ENCODE results near the gene LRRC10B. TPM values are rescaled to one million over a fixed set of nuclear protein-coding genes. Genes with fewer than 3 reads are reported as not detected.

Gene LRRC10B
- total RNA-seq, 2 donors from 2014 or later, result 0.37 to 1.1 TPM

DNA sequence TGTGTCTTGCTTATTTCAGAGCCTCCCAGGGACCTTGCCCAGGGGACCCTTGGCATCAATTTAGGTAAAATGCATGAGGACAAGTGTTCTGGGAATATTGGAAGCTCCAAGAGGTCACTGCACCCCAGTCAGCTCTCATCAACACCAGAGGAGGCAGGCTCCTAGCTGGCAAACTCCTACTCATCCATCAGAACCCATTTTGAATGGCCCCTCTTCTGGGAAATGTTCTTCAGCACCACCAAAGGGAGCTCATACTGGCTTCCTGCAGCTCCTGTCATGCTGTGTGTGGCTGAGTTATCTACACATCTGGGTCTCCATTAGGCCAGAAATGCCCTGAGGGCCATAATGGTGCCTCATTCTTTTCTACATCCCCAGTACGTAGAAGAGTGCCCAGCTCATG lies 17.7 kb downstream of the LRRC10B start:
- Histone ChIP-seq H3K27ac (no peak overlapping the region), H3K36me3 (no peaks in the 10 kb centered on the region), H3K27me3 (no peaks in the 10 kb centered on the region), H3K4me1 (peaks cover 0 to 27% of the 10 kb centered on the region in 2 donors), H3K4me3 (no peak overlapping the region), H3K9me3 (no peaks in the 10 kb centered on the region)
- DNase-seq (ENCODE audit: low spot score), result no peak
- TF ChIP-seq, protein P1, sequence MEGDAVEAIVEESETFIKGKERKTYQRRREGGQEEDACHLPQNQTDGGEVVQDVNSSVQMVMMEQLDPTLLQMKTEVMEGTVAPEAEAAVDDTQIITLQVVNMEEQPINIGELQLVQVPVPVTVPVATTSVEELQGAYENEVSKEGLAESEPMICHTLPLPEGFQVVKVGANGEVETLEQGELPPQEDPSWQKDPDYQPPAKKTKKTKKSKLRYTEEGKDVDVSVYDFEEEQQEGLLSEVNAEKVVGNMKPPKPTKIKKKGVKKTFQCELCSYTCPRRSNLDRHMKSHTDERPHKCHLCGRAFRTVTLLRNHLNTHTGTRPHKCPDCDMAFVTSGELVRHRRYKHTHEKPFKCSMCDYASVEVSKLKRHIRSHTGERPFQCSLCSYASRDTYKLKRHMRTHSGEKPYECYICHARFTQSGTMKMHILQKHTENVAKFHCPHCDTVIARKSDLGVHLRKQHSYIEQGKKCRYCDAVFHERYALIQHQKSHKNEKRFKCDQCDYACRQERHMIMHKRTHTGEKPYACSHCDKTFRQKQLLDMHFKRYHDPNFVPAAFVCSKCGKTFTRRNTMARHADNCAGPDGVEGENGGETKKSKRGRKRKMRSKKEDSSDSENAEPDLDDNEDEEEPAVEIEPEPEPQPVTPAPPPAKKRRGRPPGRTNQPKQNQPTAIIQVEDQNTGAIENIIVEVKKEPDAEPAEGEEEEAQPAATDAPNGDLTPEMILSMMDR (IDR thresholded peaks at IDR 0.05), result no peak

- Histone ChIP-seq H3K9me3 (no peaks in the 10 kb centered on the region), H3K27ac (no peak overlapping the region), H3K36me3 (no peaks in the 10 kb centered on the region), H3K4me1 (peaks cover 0 to 30% of the 10 kb centered on the region in 2 donors), H3K27me3 (no peaks in the 10 kb centered on the region), H3K4me3 (no peak overlapping the region)
- DNase-seq (ENCODE audit: low spot score), result no peak
- TF ChIP-seq, protein P1 (IDR thresholded peaks at IDR 0.05), result no peak
Observed at GRCh38 chr11:61526956-61527731, 18.6 kb downstream of the LRRC10B start.

DNA sequence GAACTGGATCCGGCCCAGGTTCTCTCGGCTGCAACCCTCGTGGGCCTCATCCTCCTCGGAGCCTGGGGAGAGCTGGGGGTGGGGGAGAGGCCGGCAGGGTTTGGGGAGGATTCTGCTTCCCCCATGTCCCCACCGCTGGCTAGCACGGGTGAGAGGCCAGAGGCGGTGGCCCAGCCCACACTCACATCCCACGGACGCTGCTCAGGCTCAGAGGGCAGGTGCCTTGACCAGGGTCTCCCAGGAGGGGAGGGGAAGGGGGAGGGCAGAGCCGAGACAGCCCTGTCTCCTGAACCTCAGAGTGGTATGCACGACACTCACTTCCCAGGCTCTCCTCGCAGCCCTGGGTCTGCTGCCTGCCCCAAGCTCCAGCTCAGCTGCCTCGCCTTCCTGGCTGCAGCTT lies 19.6 kb downstream of the LRRC10B start:
- DNase-seq (ENCODE audit: low spot score), result no peak
- H3K36me3 ChIP-seq, result no peaks in the 10 kb centered on the region
- TF ChIP-seq, protein P1 (IDR thresholded peaks at IDR 0.05), result no peak
- no peaks in the 10 kb centered on the region for H3K9me3 ChIP-seq
- peaks cover 0 to 30% of the 10 kb centered on the region in 2 donors for H3K4me1 ChIP-seq
- no peaks in the 10 kb centered on the region for H3K27me3 ChIP-seq
- H3K27ac ChIP-seq, result no peak overlapping the region
- H3K4me3 ChIP-seq, result no peak overlapping the region

GRCh38 chr11:61529537-61530225 lies 21.1 kb downstream of the LRRC10B start:
- TF ChIP-seq, protein P1 (IDR thresholded peaks at IDR 0.05), result no peak
- Histone ChIP-seq H3K4me3 (no peak overlapping the region), H3K36me3 (no peaks in the 10 kb centered on the region), H3K27me3 (no peaks in the 10 kb centered on the region), H3K9me3 (no peaks in the 10 kb centered on the region), H3K4me1 (peaks cover 0 to 35% of the 10 kb centered on the region in 2 donors), H3K27ac (peak overlapping the region in 1 of 2 donors; percentile 31)
- DNase-seq (ENCODE audit: low spot score), result peak; percentile 66

GRCh38 chr11:61531044-61531443 lies 22.5 kb downstream of the LRRC10B start:
- DNase-seq (ENCODE audit: low spot score), result no peak
- Histone ChIP-seq H3K27me3 (no peaks in the 10 kb centered on the region), H3K4me3 (no peak overlapping the region), H3K27ac (no peak overlapping the region), H3K4me1 (peaks cover 0 to 45% of the 10 kb centered on the region in 2 donors), H3K9me3 (no peaks in the 10 kb centered on the region), H3K36me3 (no peaks in the 10 kb centered on the region)
- TF ChIP-seq, protein P1 (IDR thresholded peaks at IDR 0.05), result no peak
